Inflammatory macrophage (primary cell): Measurements from ENCODE around the gene C11orf42.
A peak's percentile ranks its signal among the peaks of the same experiment; 100 is the strongest.

Experiments
- DNase-seq, 2 donors: peaks; one replicate each; pipeline ENCODE4 v3.0.0-alpha.2; 2020 to 2022

Gene C11orf42

GRCh38 chr11:6258571-6259081 is 53.3 kb downstream of the C11orf42 start:
- peak in 1 of 2 donors; percentile 11 for DNase-seq

GRCh38 chr11:6260207-6260726 is 54.9 kb downstream of the C11orf42 start:
- DNase-seq, result no peak
